HCT116 (cell line): ENCODE results near the gene YTHDF1. TPM values are rescaled to one million over a fixed set of nuclear protein-coding genes. Genes with fewer than 3 reads are reported as not detected.

Experiments used
- ATAC-seq: fragments of 200-7000 bp; cut with Tn5 transposase; 2 replicates; pipeline ENCODE4 v1.9.1; 2020; ENCODE audit warnings: mild to moderate bottlenecking, moderate library complexity
- BruUV-seq: library from RNA; stranded (reverse); fragments of 400-500 nt; replicated peaks from 2 replicates; lab custom pipeline; 2021; lab: Mats Ljungman, UMichigan
- CTCF ChIA-PET: fragments of 300-600 bp; sonication (Branson Sonifier 250); formaldehyde crosslinking; loops from one replicate; lab custom pipeline; 2021; ENCODE audit warnings: antibody characterized with exemption; lab: Charles Lee
- POLR2A ChIA-PET: fragments of 300-600, 350-600 bp; sonication (Branson Sonifier 250); formaldehyde crosslinking; loops from one replicate; lab custom pipeline; 2021; ENCODE audit warnings: antibody characterized with exemption; lab: Charles Lee
- RAD21 ChIA-PET, 2 experiments: fragments of 300-600 bp; sonication (Branson Sonifier 250); formaldehyde crosslinking; loops; one replicate each; lab custom pipeline; 2023; ENCODE audit warnings: low total read pairs in 2 of 2; ENCODE audit not compliant: uncharacterized antibody in 2 of 2, unreplicated experiment in 2 of 2, low non-redundant PET in 1 of 2; lab: Charles Lee
- DNase-seq: peaks from one replicate; pipeline ENCODE4 v3.0.0-alpha.2; 2010; ENCODE audit warnings: low read depth, low spot score
- H2AFZ ChIP-seq: fragments of 200-600 bp; shearing (Covaris generic), sonication (generic); 2 replicates; pipeline ENCODE4 v1.6.1; 2017; ENCODE audit warnings: low read depth, mixed run types, mixed read lengths, antibody characterized with exemption, low read length; ENCODE audit not compliant: poor library complexity, severe bottlenecking
- H3K27ac ChIP-seq: 2 replicates; pipeline ENCODE4 v1.5.1; 2012; ENCODE audit warnings: low read depth, low read length
- H3K27me3 ChIP-seq: fragments of 200-600 bp; sonication (generic); 2 replicates; pipeline ENCODE4 v1.6.1; 2016; ENCODE audit warnings: mixed run types, low read length, mixed read lengths; ENCODE audit not compliant: insufficient read depth
- H3K36me3 ChIP-seq, 2 experiments: fragments of 200-500 bp in 1 of 2; fragments of 200-600 bp in 1 of 2; sonication (Bioruptor generic) in 1 of 2; sonication (generic) in 1 of 2; 2 replicates each; pipeline versions ENCODE4 v1.5.1 to v1.6.1; 2014 to 2016; ENCODE audit warnings: low read length in 2 of 2, inconsistent platforms in 1 of 2, mixed read lengths in 1 of 2, mixed run types in 1 of 2; ENCODE audit not compliant: insufficient read depth in 2 of 2, control insufficient read depth in 1 of 2
- H3K4me1 ChIP-seq, 2 experiments: fragments of 200-600 bp in 1 of 2; sonication (generic) in 1 of 2; 2 replicates each; pipeline versions ENCODE4 v1.5.1 to v1.6.1; 2012 to 2017; ENCODE audit warnings: low read length in 2 of 2, inconsistent platforms in 1 of 2, mild to moderate bottlenecking in 1 of 2, mixed read lengths in 1 of 2, mixed run types in 1 of 2, moderate library complexity in 1 of 2; ENCODE audit not compliant: insufficient read depth in 2 of 2, control insufficient read depth in 1 of 2
- H3K4me2 ChIP-seq: fragments of 200-600 bp; sonication (generic); 2 replicates; pipeline ENCODE4 v1.6.1; 2017; ENCODE audit warnings: mixed run types, low read length, mixed read lengths
- H3K4me3 ChIP-seq, 2 experiments: fragments of 200-600 bp in 1 of 2; sonication (generic) in 1 of 2; replicated peaks in 1 of 2; 2 replicates each; pipeline ENCODE4 v1.5.1; 2011 to 2016; ENCODE audit warnings: low read length in 2 of 2, control low read depth in 1 of 2, low read depth in 1 of 2, mild to moderate bottlenecking in 1 of 2, mixed read lengths in 1 of 2, mixed run types in 1 of 2
- H3K79me2 ChIP-seq: fragments of 200-600 bp; sonication (generic); 2 replicates; pipeline ENCODE4 v1.6.1; 2017; ENCODE audit warnings: mild to moderate bottlenecking, mixed run types, low read length, moderate library complexity, mixed read lengths; ENCODE audit not compliant: insufficient read depth
- H3K9ac ChIP-seq: fragments of 200-600 bp; sonication (generic); 2 replicates; pipeline ENCODE4 v1.6.1; 2016; ENCODE audit warnings: low read length, mixed read lengths
- H3K9me2 ChIP-seq: fragments of 200-600 bp; sonication (generic), shearing (Covaris generic); 2 replicates; pipeline ENCODE4 v1.6.1; 2017; ENCODE audit warnings: mixed run types, mild to moderate bottlenecking, moderate library complexity; ENCODE audit not compliant: insufficient read depth
- H3K9me3 ChIP-seq, 2 experiments: fragments of 200-500 bp in 1 of 2; fragments of 200-600 bp in 1 of 2; sonication (Bioruptor generic) in 1 of 2; sonication (generic) in 1 of 2; 2 replicates each; pipeline ENCODE4 v1.6.1; 2014 to 2017; ENCODE audit warnings: low read length in 2 of 2, mixed read lengths in 2 of 2, inconsistent platforms in 1 of 2, low read depth in 1 of 2, mild to moderate bottlenecking in 1 of 2, mixed run types in 1 of 2, moderate library complexity in 1 of 2; ENCODE audit not compliant: control insufficient read depth in 1 of 2, insufficient read depth in 1 of 2
- H4K20me1 ChIP-seq: fragments of 200-600 bp; sonication (generic), shearing (Covaris generic); 2 replicates; pipeline ENCODE4 v1.6.1; 2017; ENCODE audit warnings: mixed run types, mild to moderate bottlenecking, moderate library complexity; ENCODE audit not compliant: insufficient read depth
- CEBPB ChIP-seq: IDR thresholded peaks from 2 replicates; pipeline ENCODE4 v1.6.1; 2012; ENCODE audit warnings: low read depth
- ELF1 ChIP-seq: IDR thresholded peaks from 2 replicates; pipeline ENCODE4 v1.6.1; 2012; ENCODE audit warnings: low read depth, borderline replicate concordance
- EZH2 ChIP-seq: fragments of 200-600 bp; sonication (generic); IDR thresholded peaks from 2 replicates; pipeline ENCODE4 v1.6.1; 2017; ENCODE audit warnings: antibody characterized with exemption, mixed run types
- RAD21 ChIP-seq: IDR thresholded peaks from 2 replicates; pipeline ENCODE4 v1.6.1; 2012; ENCODE audit warnings: low read depth, mild to moderate bottlenecking
- SIN3A ChIP-seq: IDR thresholded peaks from 2 replicates; pipeline ENCODE4 v1.6.1; 2012; ENCODE audit warnings: low read depth
- SP1 ChIP-seq: IDR thresholded peaks from 2 replicates; pipeline ENCODE4 v1.6.1; 2012; ENCODE audit warnings: low read depth
- SRF ChIP-seq: IDR thresholded peaks from 2 replicates; pipeline ENCODE4 v1.6.1; 2012; ENCODE audit warnings: low read depth
- YY1 ChIP-seq: IDR thresholded peaks from 2 replicates; pipeline ENCODE4 v1.6.1; 2011; ENCODE audit warnings: low read length, low read depth, moderate library complexity, mild to moderate bottlenecking; ENCODE audit not compliant: insufficient replicate concordance; ENCODE audit errors: extremely low read depth
- intact Hi-C: fragments of 100-400 bp; cut with micrococcal nuclease; formaldehyde crosslinking; loops from 2 replicates; pipeline ENCODE4 v1.10.0; 2022
- total RNA-seq: library from RNA; stranded (reverse); gene quantifications from one replicate; pipeline ENCODE4 v1.2.1, GENCODE V29; 2021; ENCODE audit not compliant: unreplicated experiment
- TF ChIP-seq, protein P1 (sequence below): IDR thresholded peaks from 2 replicates; pipeline ENCODE4 v1.6.1; 2012; ENCODE audit warnings: low read depth

Gene YTHDF1
- total RNA-seq, 1 experiment from 2014 or later, result 42.8 TPM

DNA sequence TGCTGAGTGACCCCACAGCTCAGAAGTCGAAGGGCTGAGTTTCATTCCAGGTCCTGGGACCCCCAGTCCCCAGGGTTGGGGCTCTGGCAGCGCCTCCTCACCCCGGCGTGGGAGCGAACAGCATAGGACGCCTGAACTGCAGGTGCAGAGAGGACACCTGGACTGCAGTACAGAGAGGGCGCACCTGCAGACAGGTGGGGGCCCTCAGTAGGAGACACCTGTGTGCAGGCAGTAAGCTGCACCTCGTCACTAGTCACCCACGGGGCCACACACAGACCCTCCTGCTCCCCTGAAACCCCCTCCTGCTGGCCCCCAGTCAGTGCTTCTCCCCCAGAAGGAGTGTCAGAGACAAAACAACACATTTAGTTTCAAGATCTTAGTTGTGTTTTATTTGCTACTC, 46.9 kb upstream of the YTHDF1 start:
- no peak overlapping the region for H3K4me2 ChIP-seq
- ATAC-seq, result no peak
- POLR2A ChIA-PET, result no interaction called here

GRCh38 chr20:63261795-63262528, 46.0 kb upstream of the YTHDF1 start:
- Histone ChIP-seq H4K20me1 (no peaks in the 10 kb centered on the region), H3K79me2 (no peaks in the 10 kb centered on the region), H2AFZ (no peak overlapping the region), H3K4me2 (no peak overlapping the region), H3K4me3 (no peak overlapping the region), H3K36me3 (no peaks in the 10 kb centered on the region), H3K9me2 (no peaks in the 10 kb centered on the region), H3K9me3 (no peaks in the 10 kb centered on the region), H3K9ac (no peak overlapping the region), H3K27me3 (no peaks in the 10 kb centered on the region), H3K4me1 (no peaks in the 10 kb centered on the region), H3K27ac (no peak overlapping the region)
- CTCF ChIA-PET, result no interaction called here
- POLR2A ChIA-PET, result no interaction called here
- DNase-seq (no peak), ATAC-seq (no peak)
- intact Hi-C loops, result no loop called here
- BruUV-seq, result no TSS peak
- TF ChIP-seq YY1 (no peak), SIN3A (no peak), ELF1 (no peak), SRF (no peak)
- TF ChIP-seq, protein P1, sequence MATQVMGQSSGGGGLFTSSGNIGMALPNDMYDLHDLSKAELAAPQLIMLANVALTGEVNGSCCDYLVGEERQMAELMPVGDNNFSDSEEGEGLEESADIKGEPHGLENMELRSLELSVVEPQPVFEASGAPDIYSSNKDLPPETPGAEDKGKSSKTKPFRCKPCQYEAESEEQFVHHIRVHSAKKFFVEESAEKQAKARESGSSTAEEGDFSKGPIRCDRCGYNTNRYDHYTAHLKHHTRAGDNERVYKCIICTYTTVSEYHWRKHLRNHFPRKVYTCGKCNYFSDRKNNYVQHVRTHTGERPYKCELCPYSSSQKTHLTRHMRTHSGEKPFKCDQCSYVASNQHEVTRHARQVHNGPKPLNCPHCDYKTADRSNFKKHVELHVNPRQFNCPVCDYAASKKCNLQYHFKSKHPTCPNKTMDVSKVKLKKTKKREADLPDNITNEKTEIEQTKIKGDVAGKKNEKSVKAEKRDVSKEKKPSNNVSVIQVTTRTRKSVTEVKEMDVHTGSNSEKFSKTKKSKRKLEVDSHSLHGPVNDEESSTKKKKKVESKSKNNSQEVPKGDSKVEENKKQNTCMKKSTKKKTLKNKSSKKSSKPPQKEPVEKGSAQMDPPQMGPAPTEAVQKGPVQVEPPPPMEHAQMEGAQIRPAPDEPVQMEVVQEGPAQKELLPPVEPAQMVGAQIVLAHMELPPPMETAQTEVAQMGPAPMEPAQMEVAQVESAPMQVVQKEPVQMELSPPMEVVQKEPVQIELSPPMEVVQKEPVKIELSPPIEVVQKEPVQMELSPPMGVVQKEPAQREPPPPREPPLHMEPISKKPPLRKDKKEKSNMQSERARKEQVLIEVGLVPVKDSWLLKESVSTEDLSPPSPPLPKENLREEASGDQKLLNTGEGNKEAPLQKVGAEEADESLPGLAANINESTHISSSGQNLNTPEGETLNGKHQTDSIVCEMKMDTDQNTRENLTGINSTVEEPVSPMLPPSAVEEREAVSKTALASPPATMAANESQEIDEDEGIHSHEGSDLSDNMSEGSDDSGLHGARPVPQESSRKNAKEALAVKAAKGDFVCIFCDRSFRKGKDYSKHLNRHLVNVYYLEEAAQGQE, result no peak
- RAD21 ChIA-PET, result no interaction called here

More for the DNA sequence above, 46.9 kb upstream of the YTHDF1 start:
- H3K27ac ChIP-seq, result no peak overlapping the region
- DNase-seq, result no peak
- H3K4me1 ChIP-seq, result no peaks in the 10 kb centered on the region
- ChIA-PET RAD21 (no interaction called here), CTCF (no interaction called here)
- no peaks in the 10 kb centered on the region for H3K9me2 ChIP-seq
- intact Hi-C loops, result no loop called here
- TF ChIP-seq RAD21 (no peak), EZH2 (no peak), CEBPB (no peak), SP1 (no peak)
- no peaks in the 10 kb centered on the region for H4K20me1 ChIP-seq
- no peaks in the 10 kb centered on the region for H3K9me3 ChIP-seq
- no peaks in the 10 kb centered on the region for H3K79me2 ChIP-seq
- H3K27me3 ChIP-seq, result no peaks in the 10 kb centered on the region
- H3K36me3 ChIP-seq, result no peaks in the 10 kb centered on the region
- BruUV-seq, result no TSS peak
- H3K9ac ChIP-seq, result no peak overlapping the region
- no peak overlapping the region for H3K4me3 ChIP-seq
- no peak overlapping the region for H2AFZ ChIP-seq
